Neuronal stem cell (in vitro differentiated cells): ENCODE measurements around the gene LOXL1.
"Not testable (repeated sequence)": the region's sequence is repeated elsewhere in the genome, so short reads cannot be mapped to it uniquely, and the experiment has no call there.

Experiments
- DNase-seq: peaks from one replicate; pipeline ENCODE4 v3.0.0-alpha.2; 2013; ENCODE audit warnings: low spot score
- H2AFZ ChIP-seq: one replicate; pipeline ENCODE4 v1.6.1; 2013; ENCODE audit warnings: mild to moderate bottlenecking, low read length, inconsistent platforms
- H2AK5ac ChIP-seq: 2 replicates; pipeline ENCODE4 v1.6.1; 2013; ENCODE audit warnings: low read depth, mild to moderate bottlenecking, inconsistent platforms, low read length, moderate library complexity, mixed read lengths
- H2BK120ac ChIP-seq: 2 replicates; pipeline ENCODE4 v1.6.1; 2013; ENCODE audit warnings: low read depth, mild to moderate bottlenecking, inconsistent platforms, low read length, moderate library complexity, mixed read lengths
- H2BK12ac ChIP-seq: one replicate; pipeline ENCODE4 v1.6.1; 2013; ENCODE audit warnings: low read length, inconsistent platforms
- H2BK15ac ChIP-seq: 2 replicates; pipeline ENCODE4 v1.6.1; 2013; ENCODE audit warnings: mild to moderate bottlenecking, low read length, inconsistent platforms, mixed read lengths
- H2BK5ac ChIP-seq: one replicate; pipeline ENCODE4 v1.6.1; 2013; ENCODE audit warnings: inconsistent platforms, mild to moderate bottlenecking, low read length, moderate library complexity
- H3K14ac ChIP-seq: one replicate; pipeline ENCODE4 v1.6.1; 2013; ENCODE audit warnings: low read length, inconsistent platforms
- H3K18ac ChIP-seq: 2 replicates; pipeline ENCODE4 v1.6.1; 2013; ENCODE audit warnings: low read length, inconsistent platforms
- H3K23ac ChIP-seq: 2 replicates; pipeline ENCODE4 v1.6.1; 2013; ENCODE audit warnings: low read depth, mild to moderate bottlenecking, mixed read lengths, low read length, inconsistent platforms; ENCODE audit not compliant: poor library complexity
- H3K27ac ChIP-seq: replicated peaks from 3 replicates; pipeline ENCODE4 v1.5.1; 2013; ENCODE audit warnings: low read length, inconsistent platforms
- H3K27me3 ChIP-seq, 3 experiments: 2 replicates each; pipeline ENCODE4 v1.6.1; 2013; ENCODE audit warnings: low read length in 3 of 3, mild to moderate bottlenecking in 2 of 3, inconsistent platforms in 1 of 3, low read depth in 1 of 3, mixed read lengths in 1 of 3, moderate library complexity in 1 of 3; ENCODE audit not compliant: control insufficient read depth in 3 of 3, insufficient read depth in 3 of 3
- H3K36me3 ChIP-seq, 2 donors: replicated peaks in 1 of 2; 2 replicates each; pipeline ENCODE4 v1.6.1; 2013; ENCODE audit warnings: low read length in 2 of 2; ENCODE audit not compliant: control insufficient read depth in 2 of 2, insufficient read depth in 2 of 2
- H3K4ac ChIP-seq: 2 replicates; pipeline ENCODE4 v1.6.1; 2013; ENCODE audit warnings: inconsistent platforms, mild to moderate bottlenecking, low read length, moderate library complexity
- H3K4me1 ChIP-seq, 2 donors: 1 replicate in 1 of 2; 2 replicates in 1 of 2; pipeline ENCODE4 v1.6.1; 2013; ENCODE audit warnings: low read length in 2 of 2, low read depth in 1 of 2; ENCODE audit not compliant: control insufficient read depth in 2 of 2, insufficient read depth in 1 of 2
- H3K4me2 ChIP-seq: one replicate; pipeline ENCODE4 v1.6.1; 2013; ENCODE audit warnings: mild to moderate bottlenecking, low read length, inconsistent platforms; ENCODE audit not compliant: insufficient read depth, poor library complexity, severe bottlenecking
- H3K4me3 ChIP-seq, 2 donors: 2 replicates each; pipeline ENCODE4 v1.5.1; 2013; ENCODE audit warnings: low read length in 2 of 2, mild to moderate bottlenecking in 2 of 2, inconsistent platforms in 1 of 2, moderate library complexity in 1 of 2
- H3K79me1 ChIP-seq: one replicate; pipeline ENCODE4 v1.6.1; 2013; ENCODE audit warnings: low read depth, mild to moderate bottlenecking, inconsistent platforms, low read length, moderate library complexity
- H3K9ac ChIP-seq: one replicate; pipeline ENCODE4 v1.6.1; 2013; ENCODE audit warnings: mild to moderate bottlenecking, low read depth, low read length, inconsistent platforms; ENCODE audit not compliant: poor library complexity
- H3K9me3 ChIP-seq, 2 donors: replicated peaks in 1 of 2; 2 replicates each; pipeline versions ENCODE3 to v1.6.1; 2013; ENCODE audit warnings: low read length in 2 of 2, mild to moderate bottlenecking in 2 of 2, inconsistent platforms in 1 of 2, low read depth in 1 of 2, mixed read lengths in 1 of 2, moderate library complexity in 1 of 2; ENCODE audit not compliant: control insufficient read depth in 2 of 2, insufficient read depth in 1 of 2
- H4K8ac ChIP-seq: one replicate; pipeline ENCODE4 v1.6.1; 2013; ENCODE audit warnings: low read depth, mild to moderate bottlenecking, inconsistent platforms, low read length, moderate library complexity
- H4K91ac ChIP-seq: one replicate; pipeline ENCODE4 v1.6.1; 2013; ENCODE audit warnings: low read length, low read depth, mild to moderate bottlenecking, inconsistent platforms; ENCODE audit not compliant: poor library complexity
- WGBS, 2 donors: extraction: QIAGEN DNeasy Blood & Tissue Kit; methylation state at CpG; one replicate each; pipeline ENCODE4 v1.1.7; 2013; ENCODE audit warnings: missing lambda C conversion rate in 2 of 2, mixed read lengths in 1 of 2; ENCODE audit not compliant: insufficient read length in 2 of 2, insufficient replicate concordance in 1 of 2; ENCODE audit errors: extremely low coverage in 2 of 2; 5-methylcytosine and 5-hydroxymethylcytosine counted together

Gene LOXL1

GRCh38 chr15:73975440-73976125 is 49.3 kb downstream of the LOXL1 start:
- DNase-seq, H2BK5ac ChIP-seq, H2BK15ac ChIP-seq, H3K4me2 ChIP-seq, H3K23ac ChIP-seq, H2AFZ ChIP-seq, H4K8ac ChIP-seq, H3K79me1 ChIP-seq, H3K14ac ChIP-seq, H3K9me3 ChIP-seq, H3K9ac ChIP-seq, H4K91ac ChIP-seq, H3K4ac ChIP-seq, H2AK5ac ChIP-seq, H3K4me1 ChIP-seq, H3K4me3 ChIP-seq, H3K36me3 ChIP-seq, H3K18ac ChIP-seq, H3K27ac ChIP-seq, H2BK12ac ChIP-seq, H2BK120ac ChIP-seq: not testable (repeated sequence)
- H3K27me3 ChIP-seq, result peaks cover 0 to 17% (median 2%) of the 10 kb centered on the region in 3 experiments
- no CpG with 5 or more reads among the region's 18 CpGs for WGBS, 2 donors

- no peaks in the 10 kb centered on the region for H3K79me1 ChIP-seq
- H3K14ac ChIP-seq, result no peak overlapping the region
- H3K4ac ChIP-seq, result no peak overlapping the region
- no peak overlapping the region for H3K4me2 ChIP-seq
- no peak overlapping the region for H3K9ac ChIP-seq
- H2BK5ac ChIP-seq, result no peak overlapping the region
- no peak overlapping the region for H2BK12ac ChIP-seq
- no peak overlapping the region for H4K91ac ChIP-seq
- no peak for DNase-seq
- H3K4me1 ChIP-seq, result peaks cover 0 to 5% of the 10 kb centered on the region in 2 donors
- H2AK5ac ChIP-seq, result no peak overlapping the region
- H3K36me3 ChIP-seq, result peaks cover 0 to 4% of the 10 kb centered on the region in 2 donors
- no peak overlapping the region for H4K8ac ChIP-seq
- peaks cover 0 to 1% of the 10 kb centered on the region in 2 donors for H3K9me3 ChIP-seq
- H2BK15ac ChIP-seq, result no peak overlapping the region
- no peak overlapping the region for H3K4me3 ChIP-seq
- H3K27me3 ChIP-seq, result peaks cover 0 to 17% (median 0%) of the 10 kb centered on the region in 3 experiments
- H2AFZ ChIP-seq, result no peak overlapping the region
- WGBS, 2 donors, result no CpG with 5 or more reads among the region's 3 CpGs
- H3K23ac ChIP-seq, result no peak overlapping the region
- no peak overlapping the region for H3K18ac ChIP-seq
- H3K27ac ChIP-seq, result no peak overlapping the region
- no peak overlapping the region for H2BK120ac ChIP-seq
Observed at GRCh38 chr15:73978896-73979295, 52.6 kb downstream of the LOXL1 start.

GRCh38 chr15:73979636-73980035 is 53.4 kb downstream of the LOXL1 start:
- no CpG with 5 or more reads among the region's 1 CpG for WGBS, 2 donors
- Histone ChIP-seq H3K4me2 (no peak overlapping the region), H3K4me3 (no peak overlapping the region), H2BK12ac (no peak overlapping the region), H2BK120ac (no peak overlapping the region), H4K8ac (no peak overlapping the region), H2AK5ac (no peak overlapping the region), H2AFZ (no peak overlapping the region), H3K9me3 (no peaks in the 10 kb centered on the region), H3K27me3 (peaks cover 0 to 17% (median 0%) of the 10 kb centered on the region in 3 experiments), H4K91ac (no peak overlapping the region), H2BK5ac (no peak overlapping the region), H3K23ac (no peak overlapping the region), H3K36me3 (peaks cover 0 to 4% of the 10 kb centered on the region in 2 donors), H3K9ac (no peak overlapping the region), H3K27ac (no peak overlapping the region), H3K18ac (no peak overlapping the region), H3K79me1 (no peaks in the 10 kb centered on the region), H2BK15ac (no peak overlapping the region), H3K4ac (no peak overlapping the region), H3K14ac (no peak overlapping the region), H3K4me1 (peaks cover 0 to 5% of the 10 kb centered on the region in 2 donors)
- DNase-seq, result no peak

- no peak overlapping the region for H3K14ac ChIP-seq
- H3K36me3 ChIP-seq, result peaks cover 0 to 4% of the 10 kb centered on the region in 2 donors
- H3K27ac ChIP-seq, result no peak overlapping the region
- WGBS, 2 donors, result no CpG with 5 or more reads among the region's 5 CpGs
- H3K23ac ChIP-seq, result no peak overlapping the region
- no peaks in the 10 kb centered on the region for H3K9me3 ChIP-seq
- no peak overlapping the region for H3K4me3 ChIP-seq
- H2BK12ac ChIP-seq, result no peak overlapping the region
- peaks cover 0 to 11% (median 0%) of the 10 kb centered on the region in 3 experiments for H3K27me3 ChIP-seq
- H2AFZ ChIP-seq, result peak overlapping the region; percentile 55
- H4K91ac ChIP-seq, result no peak overlapping the region
- H3K18ac ChIP-seq, result no peak overlapping the region
- H3K79me1 ChIP-seq, result no peaks in the 10 kb centered on the region
- no peak overlapping the region for H2AK5ac ChIP-seq
- H2BK120ac ChIP-seq, result no peak overlapping the region
- H2BK5ac ChIP-seq, result no peak overlapping the region
- peaks cover 3 to 5% of the 10 kb centered on the region in 2 donors for H3K4me1 ChIP-seq
- no peak overlapping the region for H3K9ac ChIP-seq
- no peak for DNase-seq
- no peak overlapping the region for H3K4me2 ChIP-seq
- H3K4ac ChIP-seq, result no peak overlapping the region
- no peak overlapping the region for H2BK15ac ChIP-seq
- H4K8ac ChIP-seq, result no peak overlapping the region
Observed at GRCh38 chr15:73981761-73982221, 55.5 kb downstream of the LOXL1 start.
